ENCODE measurements around the gene FAM110A. TPM values are rescaled to one million over a fixed set of nuclear protein-coding genes. Genes with fewer than 3 reads are reported as not detected.

Gene FAM110A
- total RNA-seq, 1 donor from 2014 or later: 19.1 TPM

- intact Hi-C loops (cut with micrococcal nuclease): no loop called here
Observed at GRCh38 chr20:869606-870005, 36.1 kb downstream of the FAM110A start.

- intact Hi-C loops (cut with micrococcal nuclease): no loop called here
Observed at GRCh38 chr20:870758-871157, 37.2 kb downstream of the FAM110A start.

DNA sequence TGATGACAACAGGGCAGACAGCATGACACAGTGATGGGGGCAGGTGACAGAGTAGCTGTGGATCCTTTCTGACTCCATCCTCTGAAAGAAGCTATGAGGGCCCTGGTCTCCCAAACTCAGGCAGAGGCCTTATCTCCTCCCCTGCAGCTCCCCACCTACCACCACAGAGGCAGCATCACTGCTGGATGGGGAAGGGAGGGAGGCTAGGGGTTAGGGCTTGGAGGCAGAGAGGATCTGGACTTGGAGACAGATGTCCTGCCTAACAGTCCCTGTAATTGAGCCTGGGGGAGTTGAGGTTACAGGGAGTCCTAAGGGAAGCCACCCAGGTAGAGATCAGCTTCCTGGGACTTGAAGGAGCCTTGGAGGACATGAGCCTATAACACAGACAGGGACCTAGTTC is 37.9 kb downstream of the FAM110A start:
- intact Hi-C loops (cut with micrococcal nuclease): no loop called here

GRCh38 chr20:871948-872347 is 38.4 kb downstream of the FAM110A start:
- intact Hi-C loops (cut with micrococcal nuclease): no loop called here

DNA sequence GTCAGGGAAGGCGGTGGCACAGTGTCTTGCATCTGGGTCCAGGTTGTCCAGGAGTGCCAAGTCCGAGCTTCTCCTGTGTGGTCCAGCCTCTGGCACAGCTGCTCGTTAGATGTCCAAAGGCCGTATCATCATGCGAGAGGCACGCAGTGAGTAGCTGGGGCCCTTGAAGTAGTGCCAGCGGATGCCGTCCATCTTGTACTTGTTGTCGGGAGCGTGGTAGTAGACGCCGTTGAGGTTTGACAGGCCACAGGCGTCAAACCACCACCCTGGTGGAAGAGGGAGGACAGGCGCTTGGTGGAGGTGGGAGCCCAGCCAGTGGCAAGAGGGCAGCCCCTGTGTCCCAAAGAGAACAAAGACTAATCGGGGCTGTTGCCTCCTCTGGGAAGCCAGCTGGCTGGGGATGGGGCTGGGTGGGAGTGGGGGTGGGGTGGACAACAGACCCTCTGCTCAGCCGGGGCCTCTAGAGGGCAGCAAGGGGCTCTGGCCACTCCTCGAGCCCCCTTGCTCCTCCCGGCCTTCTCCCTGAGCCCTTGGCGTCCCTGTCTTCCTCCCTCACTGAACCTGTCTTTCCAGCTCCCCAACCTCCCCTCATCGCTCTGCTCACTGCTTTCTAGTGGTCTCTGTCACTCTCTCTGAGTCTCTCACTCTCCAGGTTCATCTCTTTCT is 39.5 kb downstream of the FAM110A start:
- intact Hi-C loops (cut with micrococcal nuclease): no loop called here

DNA sequence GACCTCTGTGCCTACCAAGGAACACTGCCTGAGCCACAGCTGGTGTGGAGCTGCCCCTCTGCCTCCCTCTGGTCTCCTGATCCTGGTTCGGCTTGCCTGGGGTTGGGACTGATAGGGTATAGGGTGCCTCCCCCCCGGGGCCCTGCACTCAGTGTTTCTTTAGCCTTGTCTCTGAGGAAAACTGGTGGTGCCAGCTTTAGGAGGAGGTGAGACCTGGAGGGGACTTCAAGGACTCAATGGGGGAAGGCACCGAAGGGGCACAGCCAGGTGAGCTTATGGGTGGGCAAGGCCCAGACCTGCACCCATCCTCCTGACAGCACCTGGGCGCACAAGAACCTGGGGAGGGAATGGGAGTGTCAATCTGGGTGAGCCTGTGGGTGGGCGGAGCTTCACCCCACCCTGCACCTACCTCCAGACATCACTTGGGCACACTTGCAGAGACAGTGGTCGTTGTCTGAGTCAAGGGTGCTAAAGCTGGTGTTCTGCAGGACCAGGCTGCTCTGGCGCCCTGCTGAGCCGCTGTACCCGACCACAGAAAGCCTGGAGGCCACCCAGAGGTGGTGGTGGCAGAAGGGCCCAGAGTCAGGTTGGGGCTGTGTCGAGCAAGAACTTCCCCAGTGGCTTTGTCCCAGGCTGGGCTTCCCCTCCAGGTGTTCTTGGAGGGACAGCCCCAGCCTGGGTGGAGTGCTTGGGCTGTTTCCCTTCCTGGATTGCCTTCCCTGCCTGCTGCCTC is 40.5 kb downstream of the FAM110A start:
- intact Hi-C loops (cut with micrococcal nuclease): no loop called here

DNA sequence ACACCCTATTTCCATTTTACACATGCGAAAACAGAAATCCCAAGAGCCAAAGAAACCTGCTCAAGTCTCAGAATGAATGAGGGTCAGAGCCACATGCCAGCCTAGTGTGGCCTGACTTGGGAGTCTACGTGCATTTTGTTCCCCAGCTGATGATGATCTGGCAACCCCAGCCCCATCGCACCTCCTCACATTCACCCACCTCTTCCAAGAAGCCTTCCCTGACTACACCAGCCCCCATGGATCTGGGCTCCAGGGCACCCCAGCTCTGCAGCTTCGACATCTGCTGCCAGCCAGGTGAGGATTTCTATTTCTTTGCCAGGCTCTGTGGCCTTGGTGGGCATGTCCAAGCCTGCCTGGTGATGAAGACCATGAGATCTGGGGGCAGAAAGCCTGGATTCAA is 41.6 kb downstream of the FAM110A start:
- intact Hi-C loops (cut with micrococcal nuclease): no loop called here

DNA sequence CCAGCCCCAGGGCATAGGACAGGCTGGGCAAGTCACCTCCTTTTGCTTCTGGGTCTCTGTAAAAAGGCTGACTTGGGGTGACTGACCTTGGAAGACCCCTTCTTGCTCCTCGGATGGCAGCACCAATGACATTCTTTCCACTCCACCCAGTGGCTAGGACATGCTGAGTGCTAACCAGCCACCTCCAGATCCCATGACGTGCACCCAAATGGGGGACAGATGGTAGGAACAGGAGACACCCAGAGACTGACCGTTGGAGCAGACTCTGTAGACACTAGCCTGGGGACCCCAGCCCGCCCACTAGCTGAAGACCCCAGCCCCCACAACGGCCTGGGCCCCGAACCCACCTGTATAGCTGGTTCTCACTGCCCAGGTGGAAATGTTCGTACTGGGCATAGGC is 44.3 kb downstream of the FAM110A start:
- intact Hi-C loops (cut with micrococcal nuclease): no loop called here

- intact Hi-C loops (cut with micrococcal nuclease): no loop called here
Observed at GRCh38 chr20:878511-879307, 45.2 kb downstream of the FAM110A start.

DNA sequence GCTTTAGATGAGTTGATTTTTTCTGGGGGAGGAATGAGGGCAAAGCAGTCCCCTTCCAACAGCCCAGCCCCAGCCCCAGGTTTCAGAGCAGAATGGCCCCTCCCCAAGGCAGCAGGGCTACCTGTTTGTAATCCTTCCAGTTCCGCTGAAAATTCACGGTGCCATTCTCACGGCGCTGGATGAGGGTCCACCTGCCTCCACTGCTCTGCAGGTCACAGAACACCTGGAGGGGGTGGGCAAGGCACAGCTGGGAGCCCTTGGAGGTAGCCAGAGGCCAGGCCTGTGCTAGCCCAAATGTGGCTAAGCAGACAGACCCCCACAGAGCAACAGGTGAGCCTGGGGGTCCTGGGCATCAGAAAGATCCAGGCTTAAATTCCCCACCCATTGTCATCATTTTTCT is 46.1 kb downstream of the FAM110A start:
- intact Hi-C loops (cut with micrococcal nuclease): no loop called here

DNA sequence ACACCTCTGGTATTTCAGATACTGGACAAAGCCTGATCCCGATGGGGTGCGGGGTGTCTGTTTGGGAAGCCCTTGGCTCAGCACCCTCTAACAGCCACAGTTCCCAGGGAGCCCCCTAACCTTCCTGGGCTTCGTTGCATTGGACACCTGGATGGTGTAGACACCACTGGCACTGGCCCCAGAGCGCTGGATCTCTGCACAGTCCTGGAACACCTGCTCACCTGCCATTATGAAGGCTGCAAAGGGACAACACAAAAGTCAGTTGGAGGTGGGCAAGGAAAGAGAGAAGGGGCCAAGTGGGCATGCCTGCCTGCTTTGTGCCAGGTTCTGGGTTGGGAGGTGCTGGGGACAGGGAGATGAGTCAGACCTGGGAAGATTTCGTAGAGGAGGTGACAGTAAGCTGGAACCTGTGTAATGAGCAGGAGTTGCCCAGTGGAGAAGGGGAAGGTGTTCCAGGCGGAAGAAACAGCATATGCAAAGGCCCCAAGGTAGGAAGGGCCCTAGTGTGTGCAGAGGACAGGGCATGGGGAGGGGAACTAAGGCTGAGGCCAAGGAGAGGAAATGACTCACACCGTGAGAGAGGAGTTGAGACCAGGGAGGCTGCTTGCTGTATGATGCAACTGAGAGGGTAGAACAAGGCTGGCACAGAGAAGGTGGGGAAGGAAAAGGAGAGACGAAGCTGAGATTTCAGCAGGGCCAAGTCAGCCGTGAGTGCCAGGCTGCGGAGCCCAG is 47.7 kb downstream of the FAM110A start:
- intact Hi-C loops (cut with micrococcal nuclease): no loop called here

DNA sequence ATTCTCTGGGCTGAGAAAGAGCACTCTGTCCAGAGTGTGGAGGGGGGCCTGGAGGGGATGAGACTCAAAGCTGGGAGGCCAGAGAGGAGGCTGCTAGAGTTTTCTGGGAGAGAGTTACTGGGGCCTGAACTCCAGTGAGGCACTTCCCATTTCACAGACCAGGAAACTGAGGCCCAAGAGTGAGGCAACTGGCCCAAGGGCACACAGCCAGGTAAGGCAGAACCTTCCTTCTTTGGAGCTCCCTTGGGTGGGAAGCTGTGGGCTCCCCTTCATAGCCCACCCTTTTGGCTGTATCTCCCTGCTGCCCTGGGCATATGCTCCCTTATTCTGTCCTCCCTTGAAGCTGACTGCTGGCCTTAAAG is 48.2 kb downstream of the FAM110A start:
- intact Hi-C loops (cut with micrococcal nuclease): no loop called here

DNA sequence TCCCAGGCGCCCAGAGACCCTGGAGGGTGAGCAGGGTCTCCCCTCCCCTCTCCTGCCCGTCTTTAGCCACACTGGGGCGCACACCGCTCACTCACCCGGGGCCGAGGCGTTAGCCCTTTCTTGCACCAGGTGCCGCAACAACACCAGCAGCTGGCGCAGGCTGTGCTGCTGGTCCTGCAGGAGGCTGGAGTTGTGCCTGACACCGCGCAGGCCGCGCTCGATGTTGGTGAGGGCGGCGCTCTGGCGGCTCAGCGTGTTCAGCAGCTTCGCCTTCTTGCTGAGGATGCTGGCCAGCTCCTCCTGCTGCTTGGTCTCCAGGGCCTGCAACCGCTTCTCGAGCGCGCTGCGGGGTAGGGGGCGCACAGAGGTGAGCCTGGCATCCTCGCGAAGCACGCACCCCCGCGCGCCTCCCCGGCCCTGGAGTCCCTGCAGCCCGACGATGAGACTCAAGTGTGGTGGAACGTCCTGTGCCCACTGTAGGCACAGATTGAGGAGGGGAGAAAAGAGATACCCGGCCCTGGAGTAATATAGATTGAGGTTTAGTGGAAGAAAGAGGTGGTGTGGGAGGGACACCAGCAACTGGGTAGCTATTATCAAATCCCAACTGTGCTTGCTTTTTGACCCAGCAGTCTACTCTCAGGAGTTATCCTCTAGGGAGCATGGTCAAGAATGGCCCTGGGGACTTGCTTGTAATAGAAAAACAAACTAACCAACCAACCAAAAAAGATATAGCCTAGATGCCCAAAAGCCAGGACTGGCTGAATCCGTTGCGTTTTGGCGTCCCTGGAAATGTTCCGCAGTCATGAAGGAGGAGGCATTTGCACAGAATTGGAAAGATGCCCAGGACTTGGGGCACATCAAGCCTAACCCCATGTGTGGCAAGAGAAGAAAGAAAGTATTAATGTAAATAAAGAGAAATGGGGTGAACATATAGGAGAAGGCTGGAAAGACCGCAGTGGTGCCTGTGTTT is 51.8 kb downstream of the FAM110A start:
- intact Hi-C loops (cut with micrococcal nuclease): no loop called here

DNA sequence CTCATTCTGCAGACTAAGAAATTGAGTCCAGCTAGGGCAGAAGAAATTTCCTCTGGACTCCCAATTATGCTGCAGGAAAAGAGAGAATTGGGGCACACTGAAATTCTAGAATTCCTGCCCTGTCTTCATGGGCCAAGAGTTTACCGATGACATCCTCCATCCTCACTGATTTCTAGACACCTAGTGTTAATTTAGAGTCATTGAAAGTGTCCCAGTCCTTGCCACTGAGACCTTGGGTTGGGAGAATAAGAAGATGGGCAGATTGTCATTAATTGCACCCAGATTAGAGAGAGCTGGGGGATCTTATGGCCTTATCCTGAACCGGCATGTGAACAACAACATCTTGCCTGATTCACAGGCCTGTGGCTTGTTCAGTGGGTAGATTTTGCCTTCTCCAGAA is 53.6 kb downstream of the FAM110A start:
- intact Hi-C loops (cut with micrococcal nuclease): loop anchor here (2.0 kb wide), 1 partner anchor 70 kb away; no protein-coding TSS in a partner anchor

GRCh38 chr20:888057-888456 is 54.5 kb downstream of the FAM110A start:
- intact Hi-C loops (cut with micrococcal nuclease): no loop called here

DNA sequence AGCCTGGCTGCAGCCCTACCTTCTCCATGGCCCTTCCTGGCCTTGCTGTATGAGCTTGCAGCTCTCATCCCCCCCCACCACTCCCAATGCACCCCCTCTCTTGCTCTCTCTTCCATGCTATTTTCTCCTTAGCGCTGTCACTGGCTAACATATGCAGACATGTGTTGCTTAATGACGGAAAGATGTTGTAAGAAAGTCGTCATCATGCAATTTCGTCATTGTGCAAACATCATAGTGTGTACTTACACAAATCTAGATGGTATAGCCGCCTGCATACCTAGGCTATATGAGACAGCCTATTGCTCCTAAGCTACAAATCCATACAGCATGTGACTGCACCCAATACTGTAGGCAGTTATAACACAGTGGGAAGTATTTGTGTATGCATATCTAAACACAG is 55.6 kb downstream of the FAM110A start:
- intact Hi-C loops (cut with micrococcal nuclease): no loop called here

- intact Hi-C loops (cut with micrococcal nuclease): no loop called here
Observed at GRCh38 chr20:889932-890463, 56.5 kb downstream of the FAM110A start.

DNA sequence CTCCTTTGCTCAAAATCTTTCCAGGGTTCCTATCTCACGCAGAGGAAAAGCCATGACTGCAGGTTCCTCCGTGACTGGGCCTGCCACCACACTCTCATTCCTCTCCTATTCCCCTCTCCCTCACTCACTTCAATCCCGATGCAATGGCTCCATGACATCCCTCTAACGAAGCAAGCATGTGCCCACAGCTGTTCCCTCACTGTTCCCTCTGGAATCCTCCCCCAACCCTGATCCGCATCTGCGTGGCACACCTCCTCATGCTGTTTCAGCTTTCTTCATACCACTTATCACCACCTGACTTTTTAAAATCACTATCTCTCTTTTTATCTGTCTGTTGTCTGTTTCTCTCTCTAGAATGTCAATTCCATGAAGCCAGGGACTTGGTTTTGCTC is 57.1 kb downstream of the FAM110A start:
- intact Hi-C loops (cut with micrococcal nuclease): no loop called here

DNA sequence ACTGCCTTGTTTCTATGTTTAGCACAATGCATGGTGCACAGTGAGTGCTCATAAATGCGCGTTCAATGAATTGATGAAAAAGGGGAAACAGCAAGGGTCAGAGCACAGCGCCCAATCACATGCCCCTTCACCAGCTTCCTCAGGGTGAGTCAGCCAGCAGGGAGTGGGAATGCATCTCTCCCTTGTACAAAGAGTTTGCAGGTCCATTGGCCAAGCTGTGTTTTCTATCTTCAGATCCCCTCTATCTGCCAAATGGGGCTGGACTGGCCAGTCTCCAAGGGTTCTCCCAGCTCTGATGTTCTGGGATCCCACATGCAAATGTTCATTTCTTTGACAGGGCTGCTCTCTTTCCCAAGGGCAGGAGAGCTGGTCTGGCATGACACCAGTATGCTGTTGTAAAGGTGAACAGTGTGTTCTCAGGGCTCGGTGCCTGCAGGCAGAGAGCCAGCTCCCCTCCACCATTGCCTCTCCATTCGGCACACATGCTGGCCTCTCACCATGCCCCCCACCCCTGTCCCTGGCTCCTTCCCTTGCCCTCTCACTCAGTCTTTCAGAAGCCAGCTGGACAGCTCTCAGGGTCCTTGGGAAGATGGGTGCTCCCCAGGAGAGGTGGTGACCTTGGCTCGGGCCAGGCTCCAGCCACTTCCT is 57.7 kb downstream of the FAM110A start:
- intact Hi-C loops (cut with micrococcal nuclease): no loop called here

DNA sequence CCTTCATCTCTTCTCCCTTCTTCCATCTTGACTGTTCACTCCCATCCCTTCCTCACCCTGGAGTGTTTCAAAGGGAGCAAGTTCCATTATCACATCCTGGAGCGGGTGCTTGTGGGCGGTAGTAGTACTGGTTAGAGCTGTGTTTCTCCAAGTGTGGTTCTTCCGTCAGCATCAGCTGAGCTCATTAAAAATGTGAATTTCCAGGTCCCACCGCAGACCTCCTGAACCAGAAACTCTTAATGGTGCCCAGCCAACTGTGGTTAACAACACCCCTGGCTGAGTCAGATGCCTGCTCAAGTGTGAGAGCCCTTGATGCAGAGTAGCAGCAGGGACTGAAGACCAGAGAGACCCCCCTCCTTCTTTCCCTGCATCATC is 58.2 kb downstream of the FAM110A start:
- intact Hi-C loops (cut with micrococcal nuclease): no loop called here
